Activated CD8-positive, alpha-beta memory T cell treated with anti-CD3 and anti-CD28 coated beads, Interleukin-2, amount 50 U/mL, for 24 hours (primary cell): ENCODE results near the gene PRRT1B.
"Not testable (repeated sequence)": the region's sequence is repeated elsewhere in the genome, so short reads cannot be mapped to it uniquely, and the experiment has no call there.

ENCODE experiments used
- DNase-seq: peaks from one replicate; pipeline ENCODE4 v3.0.0-alpha.2; 2020; ENCODE audit errors: extremely low read depth

Gene PRRT1B

GRCh38 chr9:131545003-131545785 is at the start of gene PRRT1B:
PRRT1B (plus strand) TSS chr9:131545523; CDS start chr9:131545616, 93 bp downstream.
- DNase-seq: no peak

- no peak for DNase-seq
Observed at GRCh38 chr9:131495785-131496184, 49.5 kb upstream of the PRRT1B start.

- DNase-seq: no peak
Observed at GRCh38 chr9:131496844-131497405, 48.4 kb upstream of the PRRT1B start.

- DNase-seq: no peak
Observed at GRCh38 chr9:131499254-131499767, 46.0 kb upstream of the PRRT1B start.

- peak; percentile 27 for DNase-seq
Observed at GRCh38 chr9:131500377-131500776, 44.9 kb upstream of the PRRT1B start.

DNA sequence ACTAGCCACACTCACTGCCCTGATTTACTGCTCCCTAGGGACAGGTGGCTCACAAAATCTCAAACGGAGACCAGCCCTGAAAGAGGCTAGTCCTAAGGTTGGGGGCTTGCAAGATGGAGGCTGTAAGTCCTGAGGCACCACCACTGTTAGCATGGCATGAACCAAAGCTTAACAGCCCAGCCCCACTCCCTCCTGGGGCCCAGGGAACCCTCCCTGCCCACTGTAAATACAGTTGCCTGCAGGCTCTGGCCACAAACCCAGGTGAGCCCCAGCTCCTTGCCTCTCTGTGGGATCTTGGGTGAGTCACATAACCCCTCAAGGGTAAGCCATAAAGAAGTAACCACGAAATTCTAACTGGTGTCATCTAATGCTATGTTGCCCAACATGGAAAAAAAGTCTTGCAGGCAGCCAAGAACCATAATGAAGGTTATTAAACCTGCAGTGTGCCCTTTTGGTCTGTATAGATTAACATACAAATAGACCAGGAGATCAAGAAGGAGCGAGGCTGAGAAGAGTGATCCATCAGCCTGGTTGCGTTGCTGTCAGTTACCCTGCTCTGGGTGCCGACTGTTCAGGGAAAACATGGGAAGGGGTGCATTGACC is 44.3 kb upstream of the PRRT1B start:
- peak; percentile 21 for DNase-seq

- DNase-seq: peak; percentile 63
Observed at GRCh38 chr9:131502781-131503625, 42.3 kb upstream of the PRRT1B start, which contains the start of gene POMT1. POMT1 (plus strand) TSS chr9:131502918; CDS start chr9:131504219, 1,301 bp downstream.

GRCh38 chr9:131503626-131504465 is 41.5 kb upstream of the PRRT1B start:
- peak; percentile 43 for DNase-seq

DNA sequence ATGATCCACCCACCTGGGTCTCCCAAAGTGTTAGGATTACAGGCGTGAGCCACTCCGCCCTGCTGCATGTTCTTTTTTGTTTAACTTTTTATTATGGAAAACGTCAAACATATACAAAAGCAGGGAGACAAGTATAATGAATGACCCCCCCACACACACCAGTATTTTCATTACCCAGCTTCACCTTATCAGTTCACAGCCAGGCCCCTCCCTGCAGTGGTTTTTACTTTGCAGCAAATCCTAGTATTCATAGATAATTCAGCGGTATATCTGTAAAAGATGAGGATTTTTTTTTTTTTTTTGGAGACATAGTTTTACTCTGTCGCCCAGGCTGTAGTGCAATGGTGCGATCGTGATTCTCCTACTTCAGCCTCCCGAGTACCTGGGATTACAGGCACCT is 40.3 kb upstream of the PRRT1B start:
- DNase-seq: no peak

- DNase-seq: no peak
Observed at GRCh38 chr9:131511416-131511815, 33.9 kb upstream of the PRRT1B start.

GRCh38 chr9:131511880-131512279 is 33.4 kb upstream of the PRRT1B start:
- DNase-seq: no peak

- no peak for DNase-seq
Observed at GRCh38 chr9:131513177-131513576, 32.1 kb upstream of the PRRT1B start.

GRCh38 chr9:131515559-131516031 is 29.7 kb upstream of the PRRT1B start:
- not testable (repeated sequence) for DNase-seq

- DNase-seq: no peak
Observed at GRCh38 chr9:131516100-131516499, 29.2 kb upstream of the PRRT1B start.

DNA sequence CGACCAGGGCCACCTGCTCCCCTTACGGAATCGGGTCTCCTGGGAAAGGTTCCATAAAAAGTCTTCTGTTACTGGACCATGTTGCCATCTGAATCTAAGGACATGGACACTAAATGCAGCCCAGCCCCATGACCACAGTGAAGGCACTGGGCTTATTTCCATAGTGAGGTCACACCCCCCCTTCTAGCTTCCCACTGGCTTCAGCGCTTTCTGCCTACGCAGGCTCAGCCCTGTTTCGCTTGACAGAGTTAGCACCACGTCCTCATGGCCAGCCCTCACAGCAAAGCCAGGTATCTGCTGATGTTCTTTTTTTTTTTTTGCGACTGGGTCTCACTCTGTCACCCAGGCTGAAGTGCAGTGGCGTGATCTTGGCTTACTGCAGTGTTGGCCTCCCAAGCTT is 28.4 kb upstream of the PRRT1B start:
- no peak for DNase-seq

GRCh38 chr9:131517761-131518190 is 27.5 kb upstream of the PRRT1B start:
- no peak for DNase-seq

DNA sequence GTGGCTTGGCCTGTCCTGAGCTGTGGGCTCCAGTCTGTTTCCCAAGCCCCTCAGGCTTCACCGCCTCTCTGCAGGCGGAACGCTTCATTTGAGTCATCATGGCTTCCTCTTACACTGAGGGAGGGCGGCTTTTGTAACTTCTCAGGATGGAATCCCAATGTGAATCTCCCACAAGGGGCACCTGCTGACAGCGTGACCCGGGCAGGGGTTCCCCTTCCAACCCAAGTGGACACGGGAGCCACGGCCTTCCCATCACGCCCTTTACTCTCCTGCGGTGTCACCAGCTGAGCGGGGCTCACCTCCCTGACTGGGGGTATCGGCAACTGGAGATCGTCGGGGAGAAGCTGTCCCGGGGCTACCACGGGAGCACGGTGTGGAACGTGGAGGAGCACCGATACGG is 26.8 kb upstream of the PRRT1B start:
- no peak for DNase-seq

DNA sequence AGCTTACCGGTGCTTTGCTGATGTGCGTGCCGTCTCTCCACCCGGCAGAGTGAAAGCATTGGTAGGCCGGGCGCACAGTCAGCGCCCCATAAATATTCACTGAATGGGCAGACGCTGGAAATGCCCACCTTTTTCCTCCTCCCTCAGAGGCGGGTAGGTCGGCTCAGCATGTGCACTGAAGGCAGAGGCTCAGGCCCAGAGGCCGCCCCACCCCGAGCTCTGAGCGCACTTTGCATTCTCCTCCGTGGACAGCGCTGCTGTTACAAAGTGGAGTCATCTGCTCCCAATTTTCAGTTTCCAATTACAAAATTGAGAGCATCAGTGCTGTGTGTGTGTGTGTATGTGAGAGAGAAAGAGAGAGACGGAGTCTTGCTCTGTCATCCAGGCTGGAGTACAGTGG is 24.8 kb upstream of the PRRT1B start:
- no peak for DNase-seq

DNA sequence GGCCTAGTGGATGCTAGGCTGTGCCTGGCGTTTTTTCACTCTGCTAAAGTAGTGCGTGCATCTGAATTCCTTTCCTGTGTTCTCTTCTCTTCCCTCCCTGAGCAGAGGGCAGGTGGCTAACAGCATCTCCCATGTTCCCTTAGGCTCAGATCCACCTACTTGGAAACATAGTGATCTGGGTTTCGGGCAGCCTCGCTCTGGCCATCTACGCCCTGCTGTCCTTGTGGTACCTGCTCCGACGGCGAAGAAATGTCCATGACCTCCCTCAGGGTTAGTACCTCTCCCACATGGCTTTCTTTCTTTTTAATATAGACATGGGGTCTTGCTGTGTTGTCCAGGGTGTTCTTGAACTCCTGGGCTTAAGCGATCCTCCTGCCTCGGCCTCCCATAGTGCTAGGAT is 24.1 kb upstream of the PRRT1B start:
- no peak for DNase-seq

DNA sequence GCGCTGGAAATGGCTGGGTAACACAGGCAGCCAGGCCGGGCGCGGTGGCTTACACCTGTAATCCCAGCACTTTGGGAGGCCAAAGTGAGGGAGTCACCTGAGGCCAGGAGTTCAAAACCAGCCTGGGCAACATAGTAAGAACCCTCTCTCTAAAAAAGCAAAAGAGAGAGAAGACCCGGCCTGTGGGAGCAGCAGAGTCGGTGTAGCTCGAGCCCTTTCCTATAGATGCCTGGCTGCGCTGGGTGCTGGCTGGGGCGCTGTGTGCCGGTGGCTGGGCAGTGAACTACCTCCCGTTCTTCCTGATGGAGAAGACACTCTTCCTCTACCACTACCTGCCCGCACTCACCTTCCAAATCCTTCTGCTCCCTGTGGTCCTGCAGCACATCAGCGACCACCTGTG is 23.5 kb upstream of the PRRT1B start:
- no peak for DNase-seq
